Measurements from ENCODE around the gene ASB18.

Gene ASB18

GRCh38 chr2:236265675-236266074 lies 1.5 kb upstream of the ASB18 start:
- Histone ChIP-seq H3K4me3 (ENCODE audit: low read depth, low read length) (no peak overlapping the region), H3K9me3 (ENCODE audit: control insufficient read depth, insufficient read depth, low read depth, low read length) (no peaks in the 10 kb centered on the region), H3K27ac (ENCODE audit: extremely low read depth, low read depth, low read length) (no peak overlapping the region), H3K4me1 (ENCODE audit: control insufficient read depth, insufficient read depth, low read length) (no peaks in the 10 kb centered on the region), H3K36me3 (ENCODE audit: control insufficient read depth in 2 of 2, insufficient read depth in 1 of 2, low read length in 2 of 2) (no peaks in the 10 kb centered on the region)
- TF ChIP-seq ZNF76 (tag by site-specific recombination; IDR thresholded peaks at IDR 0.05; ENCODE audit: borderline replicate concordance, low read depth) (no peak), SP3 (tag by site-specific recombination; IDR thresholded peaks at IDR 0.05) (no peak), ATF2 (tag by site-specific recombination; IDR thresholded peaks at IDR 0.05; ENCODE audit: low read depth) (no peak), ZNF791 (tag by site-specific recombination; IDR thresholded peaks at IDR 0.05) (no peak), ZSCAN18 (tag by site-specific recombination; IDR thresholded peaks at IDR 0.05) (no peak), ZNF121 (tag by site-specific recombination; IDR thresholded peaks at IDR 0.05) (no peak), MZF1 (tag by site-specific recombination; IDR thresholded peaks at IDR 0.05; ENCODE audit: borderline replicate concordance) (no peak), ZNF621 (tag by site-specific recombination; IDR thresholded peaks at IDR 0.05) (no peak), ZNF19 (tag by site-specific recombination; IDR thresholded peaks at IDR 0.05; ENCODE audit: low read depth) (no peak), ZNF248 (tag by site-specific recombination; IDR thresholded peaks at IDR 0.05) (no peak), KLF9 (tag by site-specific recombination; IDR thresholded peaks at IDR 0.05; ENCODE audit: low read depth) (no peak), IKZF3 (tag by site-specific recombination; IDR thresholded peaks at IDR 0.05) (no peak), ZNF292 (tag by site-specific recombination; IDR thresholded peaks at IDR 0.05; ENCODE audit: borderline replicate concordance, low read depth) (no peak), ZBTB8A (tag by site-specific recombination; IDR thresholded peaks at IDR 0.05) (no peak), HIC1 (tag by site-specific recombination; IDR thresholded peaks at IDR 0.05) (no peak), ZNF544 (tag by site-specific recombination; IDR thresholded peaks at IDR 0.05) (no peak), ZNF707 (tag by site-specific recombination; IDR thresholded peaks at IDR 0.05) (no peak), ZBTB26 (tag by site-specific recombination; optimal IDR thresholded peaks at IDR 0.05) (no peak), INSM2 (tag by site-specific recombination; IDR thresholded peaks at IDR 0.05) (no peak), PRDM4 (tag by site-specific recombination; IDR thresholded peaks at IDR 0.05) (no peak)
- ChIA-PET CTCF (no interaction called here), POLR2A (no interaction called here)
